ENCODE measurements around the gene FRMD3. TPM values are rescaled to one million over a fixed set of nuclear protein-coding genes. Genes with fewer than 3 reads are reported as not detected.

Gene FRMD3
- total and polyA plus RNA-seq, 7 experiments from 2014 or later = 0.85 to 2.5 (median 0.97) TPM; not detected in 1

GRCh38 chr9:83285445-83286225 is 252.6 kb downstream of the FRMD3 start:
- Mint-ChIP-seq H3K27ac (no peak overlapping the region), H3K4me3 (no peak overlapping the region), H3K9me3 (no peaks in the 10 kb centered on the region), H3K36me3 (no peaks in the 10 kb centered on the region), H3K4me1 (peaks cover 0 to 2% (median 0%) of the 10 kb centered on the region in 7 donors), H3K27me3 (no peaks in the 10 kb centered on the region)
- Histone ChIP-seq H3K4me1 (ENCODE audit: control insufficient read depth in 2 of 2, insufficient read depth in 2 of 2, low read length in 2 of 2) (no peaks in the 10 kb centered on the region), H3K27me3 (ENCODE audit: control insufficient read depth in 2 of 2, insufficient read depth in 2 of 2, low read length in 2 of 2) (no peaks in the 10 kb centered on the region), H3K36me3 (ENCODE audit: control insufficient read depth in 2 of 3, insufficient read depth in 3 of 3, low read length in 3 of 3) (no peaks in the 10 kb centered on the region), H3K4me3 (ENCODE audit: low read length) (no peak overlapping the region), H3K27ac (ENCODE audit: low read depth, low read length) (no peak overlapping the region), H3K9me3 (ENCODE audit: control insufficient read depth in 2 of 3, low read length in 3 of 3) (no peaks in the 10 kb centered on the region)
- intact Hi-C loops (cut with micrococcal nuclease) = no loop called here
- CTCF ChIA-PET = no interaction called here
- DNase-seq (no peak), ATAC-seq (no peak)
- POLR2A ChIA-PET = no interaction called here

- peaks cover 0 to 2% (median 0%) of the 10 kb centered on the region in 7 donors for H3K4me1 Mint-ChIP-seq
- H3K4me3 Mint-ChIP-seq = no peak overlapping the region
- no peaks in the 10 kb centered on the region for H3K27me3 Mint-ChIP-seq
- H3K27ac ChIP-seq (ENCODE audit: low read depth, low read length) = no peak overlapping the region
- ATAC-seq (no peak), DNase-seq (no peak)
- POLR2A ChIA-PET = no interaction called here
- no peaks in the 10 kb centered on the region for H3K27me3 ChIP-seq (ENCODE audit: control insufficient read depth in 2 of 2, insufficient read depth in 2 of 2, low read length in 2 of 2)
- H3K9me3 Mint-ChIP-seq = no peaks in the 10 kb centered on the region
- H3K36me3 ChIP-seq (ENCODE audit: control insufficient read depth in 2 of 3, insufficient read depth in 3 of 3, low read length in 3 of 3) = no peaks in the 10 kb centered on the region
- no peak overlapping the region for H3K27ac Mint-ChIP-seq
- H3K4me3 ChIP-seq (ENCODE audit: low read length) = no peak overlapping the region
- H3K4me1 ChIP-seq (ENCODE audit: control insufficient read depth in 2 of 2, insufficient read depth in 2 of 2, low read length in 2 of 2) = no peaks in the 10 kb centered on the region
- intact Hi-C loops (cut with micrococcal nuclease) = no loop called here
- CTCF ChIA-PET = no interaction called here
- no peaks in the 10 kb centered on the region for H3K36me3 Mint-ChIP-seq
- no peaks in the 10 kb centered on the region for H3K9me3 ChIP-seq (ENCODE audit: control insufficient read depth in 2 of 3, low read length in 3 of 3)
These were observed 253.5 kb downstream of the FRMD3 start for GRCh38 chr9:83284746-83285145.

- Mint-ChIP-seq H3K27me3 (no peaks in the 10 kb centered on the region), H3K4me3 (no peak overlapping the region), H3K9me3 (peaks cover 0 to 4% (median 0%) of the 10 kb centered on the region in 11 donors), H3K27ac (no peak overlapping the region), H3K36me3 (peaks cover 0 to 1% (median 0%) of the 10 kb centered on the region in 5 donors), H3K4me1 (peaks cover 0 to 2% (median 0%) of the 10 kb centered on the region in 7 donors)
- ATAC-seq (no peak), DNase-seq (no peak)
- H3K4me1 ChIP-seq (ENCODE audit: control insufficient read depth in 2 of 2, insufficient read depth in 2 of 2, low read length in 2 of 2) = no peaks in the 10 kb centered on the region
- intact Hi-C loops (cut with micrococcal nuclease) = no loop called here
- no peak overlapping the region for H3K27ac ChIP-seq (ENCODE audit: low read depth, low read length)
- ChIA-PET POLR2A (no interaction called here), CTCF (no interaction called here)
- H3K36me3 ChIP-seq (ENCODE audit: control insufficient read depth in 2 of 3, insufficient read depth in 3 of 3, low read length in 3 of 3) = no peaks in the 10 kb centered on the region
- no peak overlapping the region for H3K4me3 ChIP-seq (ENCODE audit: low read length)
- H3K9me3 ChIP-seq (ENCODE audit: control insufficient read depth in 2 of 3, low read length in 3 of 3) = no peaks in the 10 kb centered on the region
- H3K27me3 ChIP-seq (ENCODE audit: control insufficient read depth in 2 of 2, insufficient read depth in 2 of 2, low read length in 2 of 2) = no peaks in the 10 kb centered on the region
These were observed 254.7 kb downstream of the FRMD3 start for GRCh38 chr9:83283528-83283927.

GRCh38 chr9:83281306-83282255 is 256.6 kb downstream of the FRMD3 start:
- intact Hi-C loops (cut with micrococcal nuclease) = no loop called here
- CTCF ChIA-PET = no interaction called here

GRCh38 chr9:83280790-83281189 is 257.4 kb downstream of the FRMD3 start:
- no peak overlapping the region for H3K27ac Mint-ChIP-seq
- H3K27me3 Mint-ChIP-seq = no peaks in the 10 kb centered on the region
- H3K4me1 Mint-ChIP-seq = peaks cover 0 to 2% (median 0%) of the 10 kb centered on the region in 7 donors
- ATAC-seq (no peak), DNase-seq (no peak)
- H3K4me3 Mint-ChIP-seq = no peak overlapping the region
- no peaks in the 10 kb centered on the region for H3K36me3 ChIP-seq (ENCODE audit: control insufficient read depth in 2 of 3, insufficient read depth in 3 of 3, low read length in 3 of 3)
- intact Hi-C loops (cut with micrococcal nuclease) = no loop called here
- no peaks in the 10 kb centered on the region for H3K27me3 ChIP-seq (ENCODE audit: control insufficient read depth in 2 of 2, insufficient read depth in 2 of 2, low read length in 2 of 2)
- no peak overlapping the region for H3K4me3 ChIP-seq (ENCODE audit: low read length)
- ChIA-PET POLR2A (no interaction called here), CTCF (no interaction called here)
- H3K9me3 Mint-ChIP-seq = peaks cover 0 to 4% (median 1%) of the 10 kb centered on the region in 11 donors
- no peaks in the 10 kb centered on the region for H3K4me1 ChIP-seq (ENCODE audit: control insufficient read depth in 2 of 2, insufficient read depth in 2 of 2, low read length in 2 of 2)
- H3K9me3 ChIP-seq (ENCODE audit: control insufficient read depth in 2 of 3, low read length in 3 of 3) = no peaks in the 10 kb centered on the region
- H3K36me3 Mint-ChIP-seq = peaks cover 0 to 8% (median 0%) of the 10 kb centered on the region in 5 donors
- H3K27ac ChIP-seq (ENCODE audit: low read depth, low read length) = no peak overlapping the region

More at GRCh38 chr9:83281306-83282255, 256.6 kb downstream of the FRMD3 start:
- no peak for DNase-seq
- H3K27me3 Mint-ChIP-seq = no peaks in the 10 kb centered on the region
- Histone ChIP-seq H3K4me1 (ENCODE audit: control insufficient read depth in 2 of 2, insufficient read depth in 2 of 2, low read length in 2 of 2) (no peaks in the 10 kb centered on the region), H3K27ac (ENCODE audit: low read depth, low read length) (no peak overlapping the region), H3K27me3 (ENCODE audit: control insufficient read depth in 2 of 2, insufficient read depth in 2 of 2, low read length in 2 of 2) (no peaks in the 10 kb centered on the region), H3K4me3 (ENCODE audit: low read length) (no peak overlapping the region), H3K9me3 (ENCODE audit: control insufficient read depth in 2 of 3, low read length in 3 of 3) (no peaks in the 10 kb centered on the region), H3K36me3 (ENCODE audit: control insufficient read depth in 2 of 3, insufficient read depth in 3 of 3, low read length in 3 of 3) (no peaks in the 10 kb centered on the region)
- peaks cover 0 to 8% (median 0%) of the 10 kb centered on the region in 5 donors for H3K36me3 Mint-ChIP-seq
- peaks cover 0 to 4% (median 1%) of the 10 kb centered on the region in 11 donors for H3K9me3 Mint-ChIP-seq
- no peak overlapping the region for H3K4me3 Mint-ChIP-seq
- ATAC-seq = no peak
- H3K27ac Mint-ChIP-seq = no peak overlapping the region
- H3K4me1 Mint-ChIP-seq = peaks cover 0 to 2% (median 0%) of the 10 kb centered on the region in 7 donors
- POLR2A ChIA-PET = no interaction called here

- ATAC-seq (no peak), DNase-seq (no peak)
- no peak overlapping the region for H3K4me3 ChIP-seq (ENCODE audit: low read length)
- H3K36me3 ChIP-seq (ENCODE audit: control insufficient read depth in 2 of 3, insufficient read depth in 3 of 3, low read length in 3 of 3) = no peaks in the 10 kb centered on the region
- CTCF ChIA-PET = no interaction called here
- no peaks in the 10 kb centered on the region for H3K4me1 ChIP-seq (ENCODE audit: control insufficient read depth in 2 of 2, insufficient read depth in 2 of 2, low read length in 2 of 2)
- Mint-ChIP-seq H3K27ac (no peak overlapping the region), H3K36me3 (peaks cover 0 to 8% (median 0%) of the 10 kb centered on the region in 5 donors), H3K4me1 (peaks cover 0 to 2% (median 0%) of the 10 kb centered on the region in 7 donors), H3K9me3 (peaks cover 0 to 4% (median 1%) of the 10 kb centered on the region in 11 donors), H3K27me3 (no peaks in the 10 kb centered on the region), H3K4me3 (no peak overlapping the region)
- no peak overlapping the region for H3K27ac ChIP-seq (ENCODE audit: low read depth, low read length)
- H3K27me3 ChIP-seq (ENCODE audit: control insufficient read depth in 2 of 2, insufficient read depth in 2 of 2, low read length in 2 of 2) = no peaks in the 10 kb centered on the region
- intact Hi-C loops (cut with micrococcal nuclease) = no loop called here
- POLR2A ChIA-PET = no interaction called here
- no peaks in the 10 kb centered on the region for H3K9me3 ChIP-seq (ENCODE audit: control insufficient read depth in 2 of 3, low read length in 3 of 3)
These were observed 257.9 kb downstream of the FRMD3 start for GRCh38 chr9:83280268-83280667.
